Measurements from ENCODE around the gene CSTPP1.
"Not testable (repeated sequence)": the region's sequence is repeated elsewhere in the genome, so short reads cannot be mapped to it uniquely, and the experiment has no call there.

Gene CSTPP1

DNA sequence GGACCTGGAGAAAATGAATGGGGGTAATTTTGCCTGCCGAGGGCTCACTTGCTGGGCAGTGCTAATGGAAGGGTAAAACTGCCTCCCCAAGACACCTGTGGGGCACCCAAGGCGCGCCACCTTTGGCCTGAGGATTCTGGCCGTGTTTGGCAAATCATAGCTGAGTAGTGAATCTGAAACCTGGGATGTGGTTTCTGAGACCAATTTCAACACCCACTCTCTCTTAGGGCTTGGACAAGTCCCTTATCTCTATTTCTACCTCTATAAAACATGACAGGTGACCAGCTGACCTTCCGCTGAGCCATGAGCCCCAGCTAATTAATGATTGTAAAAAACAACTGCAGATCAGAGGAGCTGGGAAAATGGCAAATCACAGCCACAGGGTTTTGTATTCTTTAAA lies 251.2 kb downstream of the CSTPP1 start:
- no peak for FAIRE-seq

DNA sequence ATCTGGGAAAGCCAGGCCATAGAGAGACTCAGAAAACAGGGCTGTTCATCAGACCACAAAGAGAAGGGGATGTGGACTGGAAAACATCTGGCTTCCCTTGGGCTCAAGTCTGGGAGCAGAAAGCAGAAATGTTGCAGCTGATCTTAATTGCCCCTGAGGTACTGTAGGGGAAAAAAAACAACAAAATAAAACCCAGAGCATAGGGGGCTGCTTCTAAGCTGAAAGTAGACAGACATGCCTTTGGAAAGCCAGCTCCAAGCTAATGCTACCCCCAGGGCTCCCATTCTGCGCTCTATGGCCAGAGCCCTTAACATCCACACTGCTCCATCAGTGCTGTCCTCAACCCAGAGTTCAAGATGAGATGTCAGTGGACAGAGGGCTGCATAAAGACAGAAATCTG lies 251.7 kb downstream of the CSTPP1 start:
- DNase-seq (ENCODE audit: insufficient read length, low spot score): no peak
- no peak for FAIRE-seq

More for the DNA sequence above, 251.2 kb downstream of the CSTPP1 start:
- no peak for DNase-seq (ENCODE audit: insufficient read length, low spot score)

DNA sequence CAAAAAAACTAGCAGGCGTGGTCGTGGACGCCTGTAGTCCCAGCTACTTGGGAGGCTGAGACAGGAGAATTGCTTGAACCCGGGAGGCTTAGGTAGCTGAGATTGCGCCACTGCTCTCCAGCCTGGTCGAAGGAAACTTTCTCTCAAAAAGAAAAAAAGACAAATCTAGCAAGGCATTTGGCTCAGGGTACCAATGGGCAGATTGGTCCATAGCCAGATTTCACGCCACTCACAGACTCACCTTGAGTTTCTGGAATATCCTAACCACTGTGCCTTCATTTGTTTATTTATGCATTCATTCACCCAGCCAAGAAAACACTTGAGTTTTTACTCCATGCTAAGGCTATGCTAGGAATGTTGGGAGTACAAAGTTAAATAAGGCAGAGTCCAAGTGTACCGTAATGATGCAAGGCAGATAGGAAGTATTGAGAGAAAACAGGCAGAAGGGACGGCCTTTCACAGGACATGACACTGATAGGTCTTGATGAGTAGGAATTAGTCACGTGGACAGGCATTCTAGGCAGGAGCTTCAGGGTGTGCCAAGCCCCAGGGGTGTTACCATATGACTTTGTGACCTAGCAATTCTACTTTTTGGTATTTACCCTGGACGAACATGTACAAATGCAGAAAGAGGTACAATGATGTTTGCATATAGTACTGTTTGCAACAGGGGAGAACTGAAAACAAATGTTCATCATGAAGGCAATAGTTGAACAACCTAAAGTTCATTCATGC lies 252.7 kb downstream of the CSTPP1 start:
- DNase-seq (ENCODE audit: insufficient read length, low spot score): no peak
- FAIRE-seq: no peak

DNA sequence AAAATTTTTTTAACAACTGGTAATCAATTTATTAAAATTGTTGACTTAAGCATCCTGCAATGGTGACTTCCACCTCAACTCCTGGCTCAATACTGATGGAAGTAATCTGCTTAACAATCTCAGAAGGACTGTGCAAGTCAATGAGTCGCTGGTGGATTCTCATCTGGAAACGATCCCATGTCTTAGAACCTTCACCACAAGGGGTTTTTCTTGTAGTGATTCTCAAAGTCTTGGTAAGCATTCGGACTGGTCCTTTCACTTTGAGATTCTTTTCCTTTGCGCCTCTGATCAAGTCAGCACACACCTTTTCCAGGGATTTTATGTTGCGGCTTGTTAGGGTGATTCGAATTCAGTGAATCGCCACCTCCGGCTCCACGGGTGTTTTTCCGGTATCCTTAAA lies 254.6 kb downstream of the CSTPP1 start:
- not testable (repeated sequence) for DNase-seq (ENCODE audit: insufficient read length, low spot score); FAIRE-seq

DNA sequence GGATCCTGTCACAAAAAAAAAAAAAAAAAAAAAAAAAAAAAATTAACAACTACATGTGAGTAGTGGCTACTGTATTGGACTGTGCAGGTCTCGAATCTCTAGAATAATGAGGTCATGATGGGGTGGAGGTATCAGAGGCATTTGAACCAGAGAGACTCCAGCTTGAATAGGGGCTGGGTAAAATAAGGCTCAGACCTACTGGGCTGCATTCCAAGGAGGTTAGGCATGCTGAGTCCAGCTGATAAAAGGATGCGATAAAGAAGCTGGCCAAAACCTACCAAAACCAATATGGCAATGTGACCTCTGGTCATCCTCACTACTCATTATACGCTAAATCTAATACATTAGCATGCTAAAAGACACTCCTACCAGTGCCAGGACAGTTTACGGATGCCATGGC lies 255.6 kb downstream of the CSTPP1 start:
- FAIRE-seq: no peak
- DNase-seq (ENCODE audit: insufficient read length, low spot score): no peak

DNA sequence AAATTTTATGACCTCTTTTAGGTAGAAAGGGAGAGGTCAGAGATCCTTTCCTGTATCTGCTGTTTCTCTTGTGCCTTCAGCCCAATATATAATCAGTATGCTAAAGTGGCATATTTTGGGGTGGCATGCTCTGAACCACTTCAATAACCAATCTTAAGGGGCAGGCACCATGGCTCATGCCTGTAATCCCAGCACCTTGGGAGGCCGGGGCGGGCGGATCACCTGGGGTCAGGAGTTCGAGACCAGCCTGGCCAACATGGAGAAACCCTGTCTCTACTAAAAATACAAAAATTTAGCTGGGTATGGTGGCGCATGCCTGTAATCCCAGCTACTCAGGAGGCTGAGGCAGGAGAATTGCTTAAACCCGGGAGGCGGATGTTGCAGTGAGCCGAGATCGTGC lies 261.6 kb downstream of the CSTPP1 start:
- not testable (repeated sequence) for FAIRE-seq; DNase-seq (ENCODE audit: insufficient read length, low spot score)

DNA sequence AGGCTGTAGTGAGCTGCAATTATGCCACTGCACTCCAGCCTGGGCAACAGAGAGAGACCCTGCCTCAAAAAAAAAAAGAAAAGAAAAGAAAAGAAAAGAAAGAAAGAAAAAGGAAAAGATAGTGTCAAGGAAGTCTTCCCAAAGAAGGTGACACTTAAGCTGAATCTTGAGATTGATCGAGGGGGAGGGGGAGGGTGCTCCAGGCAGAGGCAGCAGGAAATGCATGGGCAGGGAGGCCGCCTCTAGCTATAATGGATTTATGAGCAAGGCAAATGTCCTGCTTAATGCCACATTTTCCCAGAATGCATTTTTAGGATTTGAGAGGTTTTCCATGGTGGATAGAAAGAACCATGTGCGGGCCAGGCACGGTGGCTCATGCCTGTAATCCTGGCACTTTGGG lies 264.5 kb downstream of the CSTPP1 start:
- no peak for FAIRE-seq
- no peak for DNase-seq (ENCODE audit: insufficient read length, low spot score)

DNA sequence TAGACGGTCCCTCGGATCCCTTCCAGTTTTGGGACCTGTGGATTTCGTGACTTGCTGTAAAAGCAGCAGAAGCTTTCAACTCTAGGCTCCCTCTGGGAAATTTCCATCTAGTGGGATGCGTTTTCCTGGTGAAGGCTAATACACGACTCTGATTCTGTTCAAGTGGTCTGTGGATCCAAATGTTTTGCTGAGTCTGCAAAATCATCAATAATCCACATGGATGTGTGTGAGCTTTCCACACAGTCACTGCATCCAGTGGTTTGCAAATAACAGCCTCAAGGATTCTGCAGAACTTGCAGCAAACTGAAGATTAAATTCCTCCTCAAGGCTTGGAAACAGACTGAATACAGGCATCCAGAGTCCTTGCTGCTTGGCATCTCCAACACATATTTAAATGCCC lies 266.0 kb downstream of the CSTPP1 start:
- DNase-seq (ENCODE audit: insufficient read length, low spot score) (no peak), FAIRE-seq (no peak)

DNA sequence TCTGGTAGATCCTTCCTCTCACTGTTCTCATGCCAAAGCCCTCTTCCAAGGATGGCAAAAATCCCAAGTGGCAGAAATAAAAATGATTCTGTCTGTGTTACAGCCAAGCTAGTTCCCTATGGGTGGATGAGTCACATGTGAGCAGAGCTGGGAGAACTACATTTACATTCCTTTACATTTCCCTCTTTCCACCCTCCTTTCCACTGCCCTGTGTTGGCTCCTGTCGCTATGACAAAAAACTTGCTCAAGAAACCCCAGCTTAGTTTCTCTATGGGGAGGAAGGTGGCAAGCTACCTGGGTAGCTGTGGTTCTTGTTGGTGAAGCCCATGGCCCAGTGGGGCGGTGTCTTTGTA lies 268.1 kb downstream of the CSTPP1 start:
- no peak for DNase-seq (ENCODE audit: insufficient read length, low spot score)
- no peak for FAIRE-seq

DNA sequence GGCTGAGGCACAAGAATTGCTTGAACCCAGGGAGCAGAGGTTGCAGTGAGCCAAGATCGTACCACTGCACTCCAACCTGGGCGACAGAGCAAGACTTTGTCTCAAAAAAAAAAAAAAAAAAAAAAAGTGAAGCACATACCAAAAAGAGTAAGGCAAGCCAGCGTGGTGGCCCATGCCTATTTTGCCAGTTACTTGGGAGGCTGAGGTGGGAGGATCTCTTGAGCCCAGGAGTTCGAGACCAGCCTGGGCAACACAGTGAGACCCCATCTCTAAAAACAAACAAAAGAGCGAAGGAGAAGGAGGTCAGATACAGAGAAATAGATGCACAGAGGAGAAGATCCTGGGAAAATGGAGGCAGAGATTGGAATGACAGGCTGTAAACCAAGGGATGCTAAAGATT lies 270.0 kb downstream of the CSTPP1 start:
- FAIRE-seq; DNase-seq (ENCODE audit: insufficient read length, low spot score): not testable (repeated sequence)

DNA sequence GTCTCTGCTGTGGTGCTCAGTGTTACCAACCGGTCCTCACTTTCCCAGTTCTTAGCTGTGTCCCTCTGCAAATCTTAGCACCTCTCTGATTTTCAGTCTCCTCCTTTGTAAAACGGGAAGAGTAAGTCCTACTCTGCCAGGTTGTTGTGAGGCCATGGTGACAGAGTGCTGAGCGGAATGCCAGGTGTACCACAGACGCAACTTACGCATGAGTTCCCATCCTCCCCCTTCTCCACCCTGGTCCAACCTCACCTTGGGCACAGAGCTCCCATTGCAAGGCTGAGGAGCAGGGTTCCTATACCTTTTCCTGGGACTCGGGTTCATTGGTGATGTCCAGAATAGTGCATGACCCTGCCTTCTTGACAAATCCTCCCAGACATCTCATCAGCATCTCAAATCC lies 270.9 kb downstream of the CSTPP1 start:
- DNase-seq (ENCODE audit: insufficient read length, low spot score) (no peak), FAIRE-seq (no peak)

DNA sequence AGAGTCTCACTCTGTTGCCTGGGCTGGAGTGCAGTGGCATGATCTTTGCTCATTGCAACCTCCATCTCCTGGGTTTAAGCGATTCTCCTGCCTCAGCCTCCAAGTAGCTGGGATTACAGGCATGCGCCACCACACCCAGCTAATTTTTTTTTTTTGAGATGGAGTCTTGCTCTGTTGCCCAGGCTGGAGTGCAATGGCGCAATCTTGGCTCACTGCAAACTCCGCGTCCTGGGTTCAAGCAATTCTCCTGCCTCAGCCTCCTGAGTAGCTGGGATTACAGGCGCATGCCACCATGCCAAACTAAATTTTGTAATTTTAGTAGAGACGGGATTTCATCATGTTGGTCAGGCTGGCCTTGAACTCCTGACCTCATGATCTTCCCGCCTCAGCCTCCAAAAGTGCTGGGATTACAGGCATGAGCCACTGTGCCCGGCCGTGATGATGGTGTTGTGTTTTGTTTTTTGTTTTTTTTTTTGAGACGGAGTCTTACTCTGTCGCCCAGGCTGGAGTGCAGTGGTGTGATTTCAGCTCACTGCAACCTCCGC lies 271.5 kb downstream of the CSTPP1 start:
- not testable (repeated sequence) for DNase-seq (ENCODE audit: insufficient read length, low spot score); FAIRE-seq

DNA sequence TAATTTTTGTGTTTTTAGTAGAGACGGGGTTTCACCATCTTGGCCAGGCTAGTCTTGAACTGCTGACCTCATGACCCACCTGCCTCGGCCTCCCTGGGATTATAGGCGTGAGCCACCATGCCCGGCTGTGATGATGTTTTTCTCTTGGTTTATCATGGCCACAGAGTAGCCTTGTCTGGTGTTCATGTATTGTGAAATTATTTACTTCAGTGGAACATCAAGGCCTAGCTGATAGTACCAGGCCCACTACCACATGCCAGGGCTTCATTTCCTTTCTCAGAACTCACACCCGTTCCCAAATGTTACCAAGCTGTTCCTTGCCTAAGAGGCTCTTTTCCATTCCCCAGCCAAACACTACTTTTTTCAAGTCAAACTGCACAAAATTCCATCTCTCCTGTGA lies 272.1 kb downstream of the CSTPP1 start:
- FAIRE-seq: no peak

More for the DNA sequence above, 272.1 kb downstream of the CSTPP1 start:
- no peak for DNase-seq (ENCODE audit: insufficient read length, low spot score)
